Hepatocyte (in vitro differentiated cells): ENCODE data around the gene MACROH2A1.

Source experiments
- EZH2 ChIP-seq: fragments of 200-600 bp; sonication (generic); IDR thresholded peaks from 2 replicates; pipeline ENCODE4 v1.6.1; 2016; ENCODE audit warnings: antibody characterized with exemption, mild to moderate bottlenecking, borderline replicate concordance
- EZH2phosphoT487 ChIP-seq: fragments of 200-600 bp; sonication (generic); IDR thresholded peaks from one replicate; pipeline ENCODE4 v1.6.1; 2018; ENCODE audit warnings: antibody characterized with exemption, mild to moderate bottlenecking, low read depth, moderate library complexity; ENCODE audit not compliant: unreplicated experiment, severe bottlenecking
- TF ChIP-seq, protein P1 (sequence below): fragments of 200-600 bp; sonication (generic); IDR thresholded peaks from 2 replicates; pipeline ENCODE4 v1.5.1; 2016; ENCODE audit warnings: antibody characterized with exemption, mild to moderate bottlenecking; ENCODE audit not compliant: poor library complexity

DNA sequence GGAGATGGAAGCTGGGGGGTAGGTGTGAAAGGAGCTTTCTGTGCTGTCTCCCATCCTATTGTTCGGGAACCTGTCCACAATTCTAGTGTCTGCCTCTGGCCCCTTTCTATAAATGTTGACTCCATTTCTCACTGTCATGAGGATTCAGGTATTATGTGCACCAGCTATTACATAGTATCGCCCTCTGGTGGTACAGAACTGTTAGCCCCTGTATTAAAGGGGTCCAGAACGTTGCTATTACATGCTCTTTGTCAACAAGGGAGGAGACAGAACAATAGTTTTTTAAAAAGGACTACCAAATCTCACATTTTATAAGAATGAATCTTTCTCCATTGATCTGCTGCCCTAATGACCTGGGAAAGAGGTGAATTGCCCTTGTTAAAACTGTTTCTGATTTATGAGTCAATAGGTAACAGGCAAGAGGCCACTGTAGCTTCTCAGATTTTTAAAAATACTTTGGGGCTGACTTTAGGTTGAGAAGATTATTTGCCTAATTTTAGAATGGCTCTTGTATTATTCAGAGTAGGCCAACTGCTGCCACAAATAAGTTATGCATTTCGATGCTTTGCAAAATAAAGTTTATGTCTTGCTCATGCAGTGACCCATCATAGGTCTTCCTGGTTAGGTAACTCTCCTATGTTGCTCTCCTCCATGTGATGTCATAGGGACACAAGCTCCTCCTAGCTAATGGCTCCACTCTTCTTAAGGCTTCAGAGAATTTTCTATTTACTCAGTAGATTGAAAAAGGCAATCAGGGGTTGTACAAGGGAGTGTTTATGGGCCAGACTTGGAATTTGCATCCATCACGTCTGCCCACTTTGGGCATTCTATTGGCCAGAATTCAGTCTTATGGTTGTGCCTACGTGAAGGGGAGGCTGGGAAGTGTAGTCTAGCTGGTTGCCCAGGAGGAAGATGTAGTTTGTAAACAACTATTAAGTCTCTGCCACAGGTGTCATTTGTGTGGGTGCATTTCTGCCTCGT lies 27.4 kb upstream of the MACROH2A1 start:
- TF ChIP-seq, protein P1, sequence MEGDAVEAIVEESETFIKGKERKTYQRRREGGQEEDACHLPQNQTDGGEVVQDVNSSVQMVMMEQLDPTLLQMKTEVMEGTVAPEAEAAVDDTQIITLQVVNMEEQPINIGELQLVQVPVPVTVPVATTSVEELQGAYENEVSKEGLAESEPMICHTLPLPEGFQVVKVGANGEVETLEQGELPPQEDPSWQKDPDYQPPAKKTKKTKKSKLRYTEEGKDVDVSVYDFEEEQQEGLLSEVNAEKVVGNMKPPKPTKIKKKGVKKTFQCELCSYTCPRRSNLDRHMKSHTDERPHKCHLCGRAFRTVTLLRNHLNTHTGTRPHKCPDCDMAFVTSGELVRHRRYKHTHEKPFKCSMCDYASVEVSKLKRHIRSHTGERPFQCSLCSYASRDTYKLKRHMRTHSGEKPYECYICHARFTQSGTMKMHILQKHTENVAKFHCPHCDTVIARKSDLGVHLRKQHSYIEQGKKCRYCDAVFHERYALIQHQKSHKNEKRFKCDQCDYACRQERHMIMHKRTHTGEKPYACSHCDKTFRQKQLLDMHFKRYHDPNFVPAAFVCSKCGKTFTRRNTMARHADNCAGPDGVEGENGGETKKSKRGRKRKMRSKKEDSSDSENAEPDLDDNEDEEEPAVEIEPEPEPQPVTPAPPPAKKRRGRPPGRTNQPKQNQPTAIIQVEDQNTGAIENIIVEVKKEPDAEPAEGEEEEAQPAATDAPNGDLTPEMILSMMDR, result peak; percentile 58
- TF ChIP-seq EZH2 (no peak), EZH2phosphoT487 (no peak)
